ENCODE measurements around the gene SCN8A.

SCN8A gene

DNA sequence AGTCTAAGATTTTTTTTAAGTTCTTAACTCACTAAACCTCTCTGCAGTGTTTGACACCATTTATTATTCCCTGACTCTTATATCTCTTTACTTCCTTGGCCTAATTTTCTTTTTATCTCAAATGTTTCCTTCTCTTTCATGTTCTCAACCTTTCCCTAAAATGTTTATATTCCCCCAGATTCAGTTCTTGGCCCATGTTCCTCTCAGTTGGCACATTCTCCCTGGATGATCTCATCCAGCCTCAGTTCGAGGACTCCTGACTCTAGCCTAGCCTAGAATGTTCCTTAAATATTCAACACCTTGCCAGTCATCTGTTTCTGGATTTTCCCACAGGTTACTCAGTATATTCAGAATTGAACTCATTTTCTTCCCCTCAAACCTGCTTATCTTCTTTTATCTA, 81.3 kb downstream of the SCN8A start:
- no peak overlapping the region for H3K14ac ChIP-seq (ENCODE audit: low read length)
- no peaks in the 10 kb centered on the region for H3K36me3 ChIP-seq (ENCODE audit: control insufficient read depth in 1 of 2, insufficient read depth in 2 of 2, low read length in 2 of 2)
- no CpG with 5 or more reads among the region's 1 CpG for WGBS (ENCODE audit: extremely low coverage, insufficient coverage, insufficient read length)
- H3K4ac ChIP-seq (ENCODE audit: low read depth, low read length) = no peak overlapping the region
- no peak overlapping the region for H2BK120ac ChIP-seq (ENCODE audit: insufficient read depth, low read length, poor library complexity)
- H3K9ac ChIP-seq (ENCODE audit: low read length) = no peak overlapping the region
- no peak overlapping the region for H4K91ac ChIP-seq (ENCODE audit: low read depth, low read length)
- H3K18ac ChIP-seq (ENCODE audit: low read length) = no peak overlapping the region
- no peaks in the 10 kb centered on the region for H3K4me1 ChIP-seq (ENCODE audit: control insufficient read depth in 1 of 2, insufficient read depth in 2 of 2, low read length in 2 of 2)
- no peaks in the 10 kb centered on the region for H3K79me2 ChIP-seq (ENCODE audit: control insufficient read depth, insufficient read depth, low read length, poor library complexity)
- H2BK12ac ChIP-seq (ENCODE audit: low read length) = no peak overlapping the region
- DNase-seq = no peak
- no peaks in the 10 kb centered on the region for H3K27me3 ChIP-seq (ENCODE audit: insufficient read depth, low read length)
- H3K9me3 ChIP-seq (ENCODE audit: insufficient read depth, low read depth, low read length) = no peaks in the 10 kb centered on the region
- H4K8ac ChIP-seq (ENCODE audit: low read depth, low read length) = no peak overlapping the region
- no peak overlapping the region for H3K4me3 ChIP-seq (ENCODE audit: low read depth, low read length)
- H3K27ac ChIP-seq (ENCODE audit: low read depth, low read length) = no peak overlapping the region
- no peak overlapping the region for H3K23ac ChIP-seq (ENCODE audit: low read length)
- H3K4me2 ChIP-seq (ENCODE audit: low read length) = no peak overlapping the region
- no peak overlapping the region for H4K12ac ChIP-seq (ENCODE audit: low read depth, low read length)
- H2BK5ac ChIP-seq (ENCODE audit: low read depth, low read length, poor library complexity) = no peak overlapping the region
- H2AFZ ChIP-seq (ENCODE audit: insufficient read depth, low read length, poor library complexity) = no peak overlapping the region
- no peaks in the 10 kb centered on the region for H3K79me1 ChIP-seq (ENCODE audit: low read length)
- H2AK5ac ChIP-seq (ENCODE audit: low read length) = no peak overlapping the region

DNA sequence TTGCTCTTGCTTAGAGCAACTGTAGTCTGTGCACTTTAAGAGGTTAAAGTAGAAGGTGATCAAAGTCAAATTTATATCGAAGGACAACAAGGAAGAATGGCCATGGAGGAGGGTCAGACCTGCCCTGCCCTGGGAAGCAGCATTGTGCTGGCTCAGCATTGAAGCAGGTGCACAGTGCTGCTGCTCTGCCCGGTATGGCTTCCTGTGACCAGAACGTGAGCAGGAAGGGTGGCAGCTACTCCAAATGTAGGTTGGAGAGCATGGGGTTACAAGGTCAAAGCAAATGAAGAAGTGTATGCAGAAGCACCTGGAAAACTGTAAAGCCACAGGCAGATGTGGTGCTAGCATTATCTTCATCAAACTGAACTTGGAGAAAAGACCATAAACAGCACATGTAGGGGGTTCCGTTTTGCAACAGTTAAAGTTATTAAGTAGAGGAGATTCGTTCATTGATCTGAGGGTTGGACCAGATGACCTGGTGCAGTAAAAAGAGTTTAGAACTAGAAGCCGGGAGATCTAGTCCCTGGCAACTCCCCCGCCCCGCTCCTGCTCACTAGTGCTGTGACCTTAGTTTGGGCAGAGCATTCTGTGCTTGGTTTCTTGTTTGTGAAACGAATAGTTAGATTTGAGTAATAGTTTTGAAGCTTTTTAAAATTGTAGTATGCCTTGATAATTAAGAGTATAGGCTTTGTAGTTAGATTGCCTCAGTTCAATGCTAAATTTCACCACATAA, 84.2 kb downstream of the SCN8A start:
- no peak overlapping the region for H2BK120ac ChIP-seq (ENCODE audit: insufficient read depth, low read length, poor library complexity)
- no peaks in the 10 kb centered on the region for H3K27me3 ChIP-seq (ENCODE audit: insufficient read depth, low read length)
- H2BK5ac ChIP-seq (ENCODE audit: low read depth, low read length, poor library complexity) = no peak overlapping the region
- no peak overlapping the region for H3K23ac ChIP-seq (ENCODE audit: low read length)
- H3K9me3 ChIP-seq (ENCODE audit: insufficient read depth, low read depth, low read length) = no peaks in the 10 kb centered on the region
- H3K79me1 ChIP-seq (ENCODE audit: low read length) = no peaks in the 10 kb centered on the region
- H4K12ac ChIP-seq (ENCODE audit: low read depth, low read length) = no peak overlapping the region
- no peak overlapping the region for H3K27ac ChIP-seq (ENCODE audit: low read depth, low read length)
- no peak overlapping the region for H3K4me3 ChIP-seq (ENCODE audit: low read depth, low read length)
- H2AFZ ChIP-seq (ENCODE audit: insufficient read depth, low read length, poor library complexity) = no peak overlapping the region
- no peak overlapping the region for H3K4me2 ChIP-seq (ENCODE audit: low read length)
- no peak overlapping the region for H3K9ac ChIP-seq (ENCODE audit: low read length)
- H2AK5ac ChIP-seq (ENCODE audit: low read length) = no peak overlapping the region
- H2BK12ac ChIP-seq (ENCODE audit: low read length) = no peak overlapping the region
- no peak overlapping the region for H4K91ac ChIP-seq (ENCODE audit: low read depth, low read length)
- no peak overlapping the region for H3K18ac ChIP-seq (ENCODE audit: low read length)
- H3K14ac ChIP-seq (ENCODE audit: low read length) = no peak overlapping the region
- no peaks in the 10 kb centered on the region for H3K4me1 ChIP-seq (ENCODE audit: control insufficient read depth in 1 of 2, insufficient read depth in 2 of 2, low read length in 2 of 2)
- WGBS (ENCODE audit: extremely low coverage, insufficient coverage, insufficient read length) = no CpG with 5 or more reads among the region's 9 CpGs
- no peaks in the 10 kb centered on the region for H3K79me2 ChIP-seq (ENCODE audit: control insufficient read depth, insufficient read depth, low read length, poor library complexity)
- no peaks in the 10 kb centered on the region for H3K36me3 ChIP-seq (ENCODE audit: control insufficient read depth in 1 of 2, insufficient read depth in 2 of 2, low read length in 2 of 2)
- DNase-seq = no peak
- no peak overlapping the region for H3K4ac ChIP-seq (ENCODE audit: low read depth, low read length)
- H4K8ac ChIP-seq (ENCODE audit: low read depth, low read length) = no peak overlapping the region

DNA sequence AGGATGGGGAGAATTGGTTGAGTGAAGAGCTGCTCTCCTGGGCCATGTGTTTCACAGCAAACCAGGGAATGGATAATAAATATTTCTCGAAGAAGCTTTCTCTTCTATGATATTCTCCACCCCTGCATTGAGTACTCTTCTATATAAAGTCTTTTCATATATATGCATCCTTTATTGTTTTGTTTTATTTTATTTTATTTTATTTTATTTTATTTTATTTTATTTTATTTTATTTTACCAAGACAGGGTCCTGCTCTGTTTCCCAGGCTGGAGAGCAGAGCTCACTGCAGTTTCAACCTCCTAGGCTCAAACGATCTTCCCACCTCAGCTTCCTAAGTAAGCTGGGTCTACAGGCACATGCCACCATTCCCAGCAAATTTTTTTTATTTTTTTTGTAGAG, 85.8 kb downstream of the SCN8A start:
- no peak overlapping the region for H4K12ac ChIP-seq (ENCODE audit: low read depth, low read length)
- H3K9me3 ChIP-seq (ENCODE audit: insufficient read depth, low read depth, low read length) = no peaks in the 10 kb centered on the region
- H3K4me1 ChIP-seq (ENCODE audit: control insufficient read depth in 1 of 2, insufficient read depth in 2 of 2, low read length in 2 of 2) = no peaks in the 10 kb centered on the region
- no peak overlapping the region for H3K14ac ChIP-seq (ENCODE audit: low read length)
- H3K4ac ChIP-seq (ENCODE audit: low read depth, low read length) = no peak overlapping the region
- no peak overlapping the region for H3K4me2 ChIP-seq (ENCODE audit: low read length)
- H2BK120ac ChIP-seq (ENCODE audit: insufficient read depth, low read length, poor library complexity) = no peak overlapping the region
- no peak overlapping the region for H3K18ac ChIP-seq (ENCODE audit: low read length)
- H2AFZ ChIP-seq (ENCODE audit: insufficient read depth, low read length, poor library complexity) = no peak overlapping the region
- no peaks in the 10 kb centered on the region for H3K79me2 ChIP-seq (ENCODE audit: control insufficient read depth, insufficient read depth, low read length, poor library complexity)
- no peak overlapping the region for H4K91ac ChIP-seq (ENCODE audit: low read depth, low read length)
- no peak overlapping the region for H3K9ac ChIP-seq (ENCODE audit: low read length)
- no CpG with 5 or more reads among the region's 2 CpGs for WGBS (ENCODE audit: extremely low coverage, insufficient coverage, insufficient read length)
- H3K27me3 ChIP-seq (ENCODE audit: insufficient read depth, low read length) = no peaks in the 10 kb centered on the region
- H2AK5ac ChIP-seq (ENCODE audit: low read length) = no peak overlapping the region
- no peak for DNase-seq
- H3K79me1 ChIP-seq (ENCODE audit: low read length) = no peaks in the 10 kb centered on the region
- no peaks in the 10 kb centered on the region for H3K36me3 ChIP-seq (ENCODE audit: control insufficient read depth in 1 of 2, insufficient read depth in 2 of 2, low read length in 2 of 2)
- no peak overlapping the region for H3K4me3 ChIP-seq (ENCODE audit: low read depth, low read length)
- H3K23ac ChIP-seq (ENCODE audit: low read length) = no peak overlapping the region
- H3K27ac ChIP-seq (ENCODE audit: low read depth, low read length) = no peak overlapping the region
- no peak overlapping the region for H2BK5ac ChIP-seq (ENCODE audit: low read depth, low read length, poor library complexity)
- H2BK12ac ChIP-seq (ENCODE audit: low read length) = no peak overlapping the region
- H4K8ac ChIP-seq (ENCODE audit: low read depth, low read length) = no peak overlapping the region

DNA sequence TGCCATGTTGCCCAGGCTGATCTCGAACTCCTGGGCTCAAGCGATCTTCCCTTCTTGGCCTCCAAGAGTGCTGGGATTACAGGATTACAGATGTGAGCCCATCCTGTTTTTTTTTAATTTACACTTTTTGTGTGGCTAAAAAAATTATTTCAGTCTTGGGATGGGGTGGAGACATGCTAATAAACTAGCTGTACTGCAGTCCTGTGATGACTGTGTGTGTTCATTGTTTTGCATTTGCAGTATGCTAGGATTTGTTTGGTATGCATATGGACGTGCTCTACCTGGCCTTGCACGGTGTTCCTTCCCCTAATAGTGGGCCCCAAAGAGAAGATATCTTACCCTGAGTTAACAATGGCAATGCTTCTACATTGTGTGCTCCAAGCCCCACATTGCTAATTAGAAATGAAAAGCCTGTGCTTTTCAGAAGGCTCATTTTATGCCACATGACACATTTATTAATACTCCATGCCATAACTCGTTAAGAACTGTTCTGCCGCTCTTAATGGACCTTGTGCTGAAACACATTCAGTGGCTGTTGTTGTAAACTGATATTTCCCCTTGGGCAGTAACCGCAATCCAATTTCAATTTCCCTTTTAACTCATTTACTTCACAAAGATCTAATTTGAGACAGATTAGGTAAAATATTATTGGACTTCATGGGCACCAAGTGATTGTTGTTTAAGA, 86.4 kb downstream of the SCN8A start:
- Histone ChIP-seq H3K4me2 (ENCODE audit: low read length) (no peak overlapping the region), H2BK120ac (ENCODE audit: insufficient read depth, low read length, poor library complexity) (no peak overlapping the region), H3K9ac (ENCODE audit: low read length) (no peak overlapping the region), H2BK5ac (ENCODE audit: low read depth, low read length, poor library complexity) (no peak overlapping the region), H3K18ac (ENCODE audit: low read length) (no peak overlapping the region), H3K4ac (ENCODE audit: low read depth, low read length) (no peak overlapping the region), H3K4me1 (ENCODE audit: control insufficient read depth in 1 of 2, insufficient read depth in 2 of 2, low read length in 2 of 2) (no peaks in the 10 kb centered on the region), H3K27ac (ENCODE audit: low read depth, low read length) (no peak overlapping the region), H3K14ac (ENCODE audit: low read length) (no peak overlapping the region), H3K79me1 (ENCODE audit: low read length) (no peaks in the 10 kb centered on the region), H2AK5ac (ENCODE audit: low read length) (no peak overlapping the region), H2BK12ac (ENCODE audit: low read length) (no peak overlapping the region), H3K9me3 (ENCODE audit: insufficient read depth, low read depth, low read length) (no peaks in the 10 kb centered on the region), H3K79me2 (ENCODE audit: control insufficient read depth, insufficient read depth, low read length, poor library complexity) (no peaks in the 10 kb centered on the region), H3K23ac (ENCODE audit: low read length) (no peak overlapping the region), H4K12ac (ENCODE audit: low read depth, low read length) (no peak overlapping the region), H3K4me3 (ENCODE audit: low read depth, low read length) (no peak overlapping the region), H4K91ac (ENCODE audit: low read depth, low read length) (no peak overlapping the region), H3K27me3 (ENCODE audit: insufficient read depth, low read length) (no peaks in the 10 kb centered on the region), H4K8ac (ENCODE audit: low read depth, low read length) (no peak overlapping the region), H3K36me3 (ENCODE audit: control insufficient read depth in 1 of 2, insufficient read depth in 2 of 2, low read length in 2 of 2) (no peaks in the 10 kb centered on the region), H2AFZ (ENCODE audit: insufficient read depth, low read length, poor library complexity) (no peak overlapping the region)
- no CpG with 5 or more reads among the region's 7 CpGs for WGBS (ENCODE audit: extremely low coverage, insufficient coverage, insufficient read length)
- no peak for DNase-seq
